Neural cell (in vitro differentiated cells): ENCODE measurements around the gene HPDL.

ENCODE experiments used
- CTCF ChIP-seq: fragments of 450-650 bp; IDR thresholded peaks from 2 replicates; pipeline ENCODE4 v1.5.1; 2014; ENCODE audit warnings: antibody characterized with exemption, mild to moderate bottlenecking, moderate library complexity; ENCODE audit not compliant: poor library complexity, severe bottlenecking
- TF ChIP-seq, protein P1 (sequence below): IDR thresholded peaks from 2 replicates; pipeline ENCODE4 v1.6.1; 2012; ENCODE audit warnings: borderline replicate concordance

- TF ChIP-seq, protein P1, sequence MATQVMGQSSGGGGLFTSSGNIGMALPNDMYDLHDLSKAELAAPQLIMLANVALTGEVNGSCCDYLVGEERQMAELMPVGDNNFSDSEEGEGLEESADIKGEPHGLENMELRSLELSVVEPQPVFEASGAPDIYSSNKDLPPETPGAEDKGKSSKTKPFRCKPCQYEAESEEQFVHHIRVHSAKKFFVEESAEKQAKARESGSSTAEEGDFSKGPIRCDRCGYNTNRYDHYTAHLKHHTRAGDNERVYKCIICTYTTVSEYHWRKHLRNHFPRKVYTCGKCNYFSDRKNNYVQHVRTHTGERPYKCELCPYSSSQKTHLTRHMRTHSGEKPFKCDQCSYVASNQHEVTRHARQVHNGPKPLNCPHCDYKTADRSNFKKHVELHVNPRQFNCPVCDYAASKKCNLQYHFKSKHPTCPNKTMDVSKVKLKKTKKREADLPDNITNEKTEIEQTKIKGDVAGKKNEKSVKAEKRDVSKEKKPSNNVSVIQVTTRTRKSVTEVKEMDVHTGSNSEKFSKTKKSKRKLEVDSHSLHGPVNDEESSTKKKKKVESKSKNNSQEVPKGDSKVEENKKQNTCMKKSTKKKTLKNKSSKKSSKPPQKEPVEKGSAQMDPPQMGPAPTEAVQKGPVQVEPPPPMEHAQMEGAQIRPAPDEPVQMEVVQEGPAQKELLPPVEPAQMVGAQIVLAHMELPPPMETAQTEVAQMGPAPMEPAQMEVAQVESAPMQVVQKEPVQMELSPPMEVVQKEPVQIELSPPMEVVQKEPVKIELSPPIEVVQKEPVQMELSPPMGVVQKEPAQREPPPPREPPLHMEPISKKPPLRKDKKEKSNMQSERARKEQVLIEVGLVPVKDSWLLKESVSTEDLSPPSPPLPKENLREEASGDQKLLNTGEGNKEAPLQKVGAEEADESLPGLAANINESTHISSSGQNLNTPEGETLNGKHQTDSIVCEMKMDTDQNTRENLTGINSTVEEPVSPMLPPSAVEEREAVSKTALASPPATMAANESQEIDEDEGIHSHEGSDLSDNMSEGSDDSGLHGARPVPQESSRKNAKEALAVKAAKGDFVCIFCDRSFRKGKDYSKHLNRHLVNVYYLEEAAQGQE: no peak
- no peak for TF ChIP-seq CTCF
Observed at GRCh38 chr1:45348609-45348965, 21.9 kb downstream of the HPDL start.
